B cell (primary cell): ENCODE measurements around the gene SESTD1.

Experiments
- EZH2 ChIP-seq: IDR thresholded peaks from 2 replicates; pipeline ENCODE4 v1.6.1; 2012; ENCODE audit warnings: borderline replicate concordance, low read depth, mild to moderate bottlenecking, moderate library complexity, low read length; ENCODE audit not compliant: insufficient read depth, poor library complexity, severe bottlenecking
- TF ChIP-seq, protein P1 (sequence below): fragments of 200-600 bp; IDR thresholded peaks from one replicate; pipeline ENCODE4 v1.8.0; 2022; ENCODE audit warnings: antibody characterized with exemption, mild to moderate bottlenecking

DNA sequence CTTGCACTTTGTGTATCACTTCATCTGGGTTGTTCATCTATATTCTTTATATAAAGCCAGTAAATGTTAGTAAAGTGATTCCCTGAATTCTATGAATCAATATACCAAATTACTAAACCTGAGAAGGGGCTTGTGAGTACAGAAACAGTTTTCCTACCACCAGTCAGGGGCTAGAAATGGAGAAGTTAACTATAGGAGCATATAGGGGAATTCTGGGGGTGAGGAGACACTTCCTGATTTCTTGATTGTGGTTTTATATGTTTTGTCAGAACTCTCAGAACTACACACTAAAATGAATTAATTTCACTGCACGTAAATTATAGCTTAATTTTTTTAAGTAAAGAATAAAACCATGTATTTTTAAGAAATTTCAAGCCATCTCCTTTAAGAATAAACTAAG is 93.7 kb downstream of the SESTD1 start:
- TF ChIP-seq, protein P1, sequence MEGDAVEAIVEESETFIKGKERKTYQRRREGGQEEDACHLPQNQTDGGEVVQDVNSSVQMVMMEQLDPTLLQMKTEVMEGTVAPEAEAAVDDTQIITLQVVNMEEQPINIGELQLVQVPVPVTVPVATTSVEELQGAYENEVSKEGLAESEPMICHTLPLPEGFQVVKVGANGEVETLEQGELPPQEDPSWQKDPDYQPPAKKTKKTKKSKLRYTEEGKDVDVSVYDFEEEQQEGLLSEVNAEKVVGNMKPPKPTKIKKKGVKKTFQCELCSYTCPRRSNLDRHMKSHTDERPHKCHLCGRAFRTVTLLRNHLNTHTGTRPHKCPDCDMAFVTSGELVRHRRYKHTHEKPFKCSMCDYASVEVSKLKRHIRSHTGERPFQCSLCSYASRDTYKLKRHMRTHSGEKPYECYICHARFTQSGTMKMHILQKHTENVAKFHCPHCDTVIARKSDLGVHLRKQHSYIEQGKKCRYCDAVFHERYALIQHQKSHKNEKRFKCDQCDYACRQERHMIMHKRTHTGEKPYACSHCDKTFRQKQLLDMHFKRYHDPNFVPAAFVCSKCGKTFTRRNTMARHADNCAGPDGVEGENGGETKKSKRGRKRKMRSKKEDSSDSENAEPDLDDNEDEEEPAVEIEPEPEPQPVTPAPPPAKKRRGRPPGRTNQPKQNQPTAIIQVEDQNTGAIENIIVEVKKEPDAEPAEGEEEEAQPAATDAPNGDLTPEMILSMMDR = no peak
- no peak for TF ChIP-seq EZH2
